ENCODE measurements around the gene AKR1B1. TPM values are rescaled to one million over a fixed set of nuclear protein-coding genes. Genes with fewer than 3 reads are reported as not detected.

AKR1B1 gene
- 89.6 and 213 TPM in 2 replicates for total RNA-seq
- 170 and 238 TPM in 2 replicates for polyA plus RNA-seq
- 142 and 209 TPM in 2 replicates for polyA plus RNA-seq (2012)
- 87.7 and 121 TPM in 2 replicates for polyA minus RNA-seq (ENCODE audit: low replicate concordance)

- Histone ChIP-seq H4K20me1 (ENCODE audit: control insufficient read depth, extremely low read depth, insufficient read depth, low read length) (no peaks in the 10 kb centered on the region), H3K27me3 (ENCODE audit: control insufficient read depth, insufficient read depth, low read length) (no peaks in the 10 kb centered on the region), H3K4me3 (replicated peaks in 1 of 4; ENCODE audit: control extremely low read depth in 1 of 4, insufficient read depth in 1 of 4, low read depth in 3 of 4, low read length in 4 of 4) (peak within 1 kb of the TSS; percentile 74 to 83 (median 78)), H3K9me3 (ENCODE audit: control insufficient read depth, insufficient read depth, low read depth, low read length) (no peaks in the 10 kb centered on the region), H3K9ac (ENCODE audit: insufficient read depth, low read length) (peak within 1 kb of the TSS; percentile 78), H3K4me1 (ENCODE audit: control insufficient read depth, extremely low read depth, insufficient read depth, low read length) (peaks cover 12% of the 10 kb centered on the region), H2AFZ (ENCODE audit: low read length) (peak within 1 kb of the TSS; percentile 82), H3K79me2 (ENCODE audit: control insufficient read depth, insufficient read depth, low read length) (peaks cover 6% of the 10 kb centered on the region), H3K36me3 (ENCODE audit: control insufficient read depth, insufficient read depth, low read length) (no peaks in the 10 kb centered on the region), H3K27ac (ENCODE audit: insufficient read depth, low read length) (peak within 1 kb of the TSS; percentile 72), H3K4me2 (ENCODE audit: extremely low read depth, insufficient read depth, low read length) (peak within 1 kb of the TSS; percentile 87)
- peak; percentile 90 to 92 for DNase-seq (ENCODE audit: low read depth in 2 of 2)
- TF ChIP-seq, protein P1, sequence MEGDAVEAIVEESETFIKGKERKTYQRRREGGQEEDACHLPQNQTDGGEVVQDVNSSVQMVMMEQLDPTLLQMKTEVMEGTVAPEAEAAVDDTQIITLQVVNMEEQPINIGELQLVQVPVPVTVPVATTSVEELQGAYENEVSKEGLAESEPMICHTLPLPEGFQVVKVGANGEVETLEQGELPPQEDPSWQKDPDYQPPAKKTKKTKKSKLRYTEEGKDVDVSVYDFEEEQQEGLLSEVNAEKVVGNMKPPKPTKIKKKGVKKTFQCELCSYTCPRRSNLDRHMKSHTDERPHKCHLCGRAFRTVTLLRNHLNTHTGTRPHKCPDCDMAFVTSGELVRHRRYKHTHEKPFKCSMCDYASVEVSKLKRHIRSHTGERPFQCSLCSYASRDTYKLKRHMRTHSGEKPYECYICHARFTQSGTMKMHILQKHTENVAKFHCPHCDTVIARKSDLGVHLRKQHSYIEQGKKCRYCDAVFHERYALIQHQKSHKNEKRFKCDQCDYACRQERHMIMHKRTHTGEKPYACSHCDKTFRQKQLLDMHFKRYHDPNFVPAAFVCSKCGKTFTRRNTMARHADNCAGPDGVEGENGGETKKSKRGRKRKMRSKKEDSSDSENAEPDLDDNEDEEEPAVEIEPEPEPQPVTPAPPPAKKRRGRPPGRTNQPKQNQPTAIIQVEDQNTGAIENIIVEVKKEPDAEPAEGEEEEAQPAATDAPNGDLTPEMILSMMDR (conservative IDR thresholded peaks at IDR 0.05 in 1 of 2, IDR thresholded peaks at IDR 0.05 in 1 of 2; ENCODE audit: low read depth in 1 of 2, low read length in 2 of 2): peak; percentile 33 to 68
- no peak for TF ChIP-seq EZH2 (IDR thresholded peaks at IDR 0.05; ENCODE audit: low read length, missing control alignments)
These were observed at the start of gene AKR1B1 for GRCh38 chr7:134458806-134459698. Gene AKR1B1, minus strand, starts transcription at chr7:134459100. Its CDS starts 38 bp downstream, at chr7:134459062.

DNA sequence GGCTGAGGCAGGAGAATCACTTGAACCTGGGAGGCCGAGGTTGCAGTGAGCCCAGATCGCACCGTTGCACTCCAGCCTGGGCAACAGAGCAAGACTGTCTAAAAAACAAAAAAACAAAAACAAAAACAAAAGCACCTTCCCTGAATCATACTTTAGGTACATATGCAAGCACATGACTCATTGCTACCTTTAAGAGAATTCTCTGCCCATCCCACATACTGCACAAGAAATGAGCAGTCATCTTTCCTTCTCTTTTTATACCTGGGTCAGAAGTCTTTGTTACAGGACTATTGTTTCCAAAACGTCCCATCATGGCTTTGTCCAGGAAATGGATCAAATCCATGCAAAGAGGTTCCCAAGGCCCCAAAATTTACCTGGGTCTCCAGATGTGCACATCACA lies 47.0 kb upstream of the AKR1B1 start:
- no peak for DNase-seq (ENCODE audit: low read depth in 2 of 2)
- Histone ChIP-seq H3K9ac (ENCODE audit: insufficient read depth, low read length) (no peak overlapping the region), H4K20me1 (ENCODE audit: control insufficient read depth, extremely low read depth, insufficient read depth, low read length) (no peaks in the 10 kb centered on the region), H3K4me2 (ENCODE audit: extremely low read depth, insufficient read depth, low read length) (no peak overlapping the region), H3K27ac (ENCODE audit: insufficient read depth, low read length) (no peak overlapping the region), H3K36me3 (ENCODE audit: control insufficient read depth, insufficient read depth, low read length) (no peaks in the 10 kb centered on the region), H3K4me3 (replicated peaks in 1 of 4; ENCODE audit: control extremely low read depth in 1 of 4, insufficient read depth in 1 of 4, low read depth in 3 of 4, low read length in 4 of 4) (no peak overlapping the region), H3K9me3 (ENCODE audit: control insufficient read depth, insufficient read depth, low read depth, low read length) (no peaks in the 10 kb centered on the region), H3K4me1 (ENCODE audit: control insufficient read depth, extremely low read depth, insufficient read depth, low read length) (peaks cover 2% of the 10 kb centered on the region), H3K27me3 (ENCODE audit: control insufficient read depth, insufficient read depth, low read length) (no peaks in the 10 kb centered on the region), H2AFZ (ENCODE audit: low read length) (no peak overlapping the region), H3K79me2 (ENCODE audit: control insufficient read depth, insufficient read depth, low read length) (no peaks in the 10 kb centered on the region)
- TF ChIP-seq EZH2 (IDR thresholded peaks at IDR 0.05; ENCODE audit: low read length, missing control alignments): no peak
- TF ChIP-seq, protein P1 (conservative IDR thresholded peaks at IDR 0.05 in 1 of 2, IDR thresholded peaks at IDR 0.05 in 1 of 2; ENCODE audit: low read depth in 1 of 2, low read length in 2 of 2): no peak

- Histone ChIP-seq H3K4me3 (replicated peaks in 1 of 4; ENCODE audit: control extremely low read depth in 1 of 4, insufficient read depth in 1 of 4, low read depth in 3 of 4, low read length in 4 of 4) (no peak overlapping the region), H3K27me3 (ENCODE audit: control insufficient read depth, insufficient read depth, low read length) (no peaks in the 10 kb centered on the region), H3K36me3 (ENCODE audit: control insufficient read depth, insufficient read depth, low read length) (no peaks in the 10 kb centered on the region), H3K27ac (ENCODE audit: insufficient read depth, low read length) (no peak overlapping the region), H3K9ac (ENCODE audit: insufficient read depth, low read length) (no peak overlapping the region), H3K4me2 (ENCODE audit: extremely low read depth, insufficient read depth, low read length) (no peak overlapping the region), H3K79me2 (ENCODE audit: control insufficient read depth, insufficient read depth, low read length) (no peaks in the 10 kb centered on the region), H4K20me1 (ENCODE audit: control insufficient read depth, extremely low read depth, insufficient read depth, low read length) (no peaks in the 10 kb centered on the region), H3K9me3 (ENCODE audit: control insufficient read depth, insufficient read depth, low read depth, low read length) (no peaks in the 10 kb centered on the region), H3K4me1 (ENCODE audit: control insufficient read depth, extremely low read depth, insufficient read depth, low read length) (peaks cover 2% of the 10 kb centered on the region), H2AFZ (ENCODE audit: low read length) (no peak overlapping the region)
- DNase-seq (ENCODE audit: low read depth in 2 of 2): no peak
- TF ChIP-seq EZH2 (IDR thresholded peaks at IDR 0.05; ENCODE audit: low read length, missing control alignments): no peak
- TF ChIP-seq, protein P1 (conservative IDR thresholded peaks at IDR 0.05 in 1 of 2, IDR thresholded peaks at IDR 0.05 in 1 of 2; ENCODE audit: low read depth in 1 of 2, low read length in 2 of 2): no peak
These were observed 45.8 kb upstream of the AKR1B1 start for GRCh38 chr7:134504660-134505164.
